Measurements from ENCODE around the gene RFX8. TPM values are rescaled to one million over a fixed set of nuclear protein-coding genes. Genes with fewer than 3 reads are reported as not detected.

Gene RFX8
- total and polyA plus RNA-seq, 2 of the 8 experiments (the other 6 are each of a cell fraction or from before 2014, with no cell fraction given), result 0.60 to 0.97 TPM

- no peak overlapping the region for H3K4me3 ChIP-seq (ENCODE audit: extremely low read depth in 1 of 4, insufficient read depth in 2 of 4, low read depth in 3 of 4, low read length in 4 of 4)
- FAIRE-seq, result no peak
- POLR2A ChIA-PET (ENCODE audit: partially characterized antibody), result interaction anchor here (0.6 kb wide), 1 partner anchor 94 kb away, joined by 3 read pairs; no protein-coding TSS in a partner anchor
- H3K4me1 ChIP-seq (replicated peaks in 1 of 4; ENCODE audit: control insufficient read depth in 3 of 4, insufficient read depth in 4 of 4, low read length in 3 of 4), result peaks cover 2 to 11% (median 3%) of the 10 kb centered on the region in 4 experiments; a peak in 6 of 7 replicates
- H3K23me2 ChIP-seq (ENCODE audit: low read depth, low read length), result no peaks in the 10 kb centered on the region
- no peak overlapping the region for H3K4me2 ChIP-seq (ENCODE audit: insufficient read depth in 1 of 2, low read depth in 2 of 2, low read length in 2 of 2)
- no peak overlapping the region for H2BK15ac ChIP-seq (ENCODE audit: low read length)
- H3K23ac ChIP-seq (ENCODE audit: insufficient read length), result no peak overlapping the region
- no peak overlapping the region for H3K4ac ChIP-seq (replicated peaks; ENCODE audit: insufficient read length, low read depth, low read length)
- H3K56ac ChIP-seq (replicated peaks; ENCODE audit: insufficient read length, low read depth, low read length), result no peak overlapping the region
- H3K79me1 ChIP-seq (ENCODE audit: low read depth, low read length), result no peaks in the 10 kb centered on the region
- no peaks in the 10 kb centered on the region for H3K36me3 ChIP-seq (ENCODE audit: control insufficient read depth in 2 of 4, insufficient read depth in 4 of 4, low read length in 3 of 4)
- no peaks in the 10 kb centered on the region for H3K79me2 ChIP-seq (ENCODE audit: control insufficient read depth in 1 of 2, insufficient read depth in 2 of 2, low read length in 2 of 2)
- no peak overlapping the region for H2BK20ac ChIP-seq (ENCODE audit: low read length)
- H3K9ac ChIP-seq (replicated peaks in 1 of 4; ENCODE audit: extremely low read depth in 1 of 4, low read depth in 3 of 4, low read length in 3 of 4), result no peak overlapping the region
- no peak overlapping the region for H3K18ac ChIP-seq (ENCODE audit: extremely low read depth, low read length)
- H3K14ac ChIP-seq (ENCODE audit: insufficient read length), result no peak overlapping the region
- H4K20me1 ChIP-seq (replicated peaks in 1 of 2; ENCODE audit: control insufficient read depth in 1 of 2, insufficient read depth in 2 of 2, low read length in 2 of 2), result no peaks in the 10 kb centered on the region
- H4K91ac ChIP-seq (replicated peaks; ENCODE audit: insufficient read length, low read length), result no peak overlapping the region
- no peak overlapping the region for H3K27ac ChIP-seq (ENCODE audit: low read depth, low read length)
- no peak overlapping the region for H4K5ac ChIP-seq (ENCODE audit: insufficient read length, low read depth, low read length)
- no peak overlapping the region for H2AFZ ChIP-seq (ENCODE audit: low read length)
- 0 out of 2 replicates have a peak overlapping the region, but pooled peaks have one; percentile 40 for H4K8ac ChIP-seq (ENCODE audit: extremely low read depth, insufficient read depth, low read length)
- CTCF ChIA-PET (ENCODE audit: partially characterized antibody), result interaction anchor here (0.6 to 2.5 kb wide), 5 partner anchors 15 to 771 kb away, joined by 3 to 14 read pairs (median 4); no protein-coding TSS in a partner anchor
- H2BK120ac ChIP-seq (replicated peaks; ENCODE audit: low read depth, low read length), result no peak overlapping the region
- H2BK12ac ChIP-seq (ENCODE audit: low read depth, low read length), result no peak overlapping the region
- DNase-seq (ENCODE audit: low read depth in 1 of 2, low spot score in 2 of 2), result no peak
- no peaks in the 10 kb centered on the region for H3K9me3 ChIP-seq (ENCODE audit: insufficient read depth in 2 of 2, low read depth in 1 of 2, low read length in 1 of 2)
- no peak overlapping the region for H2BK5ac ChIP-seq (ENCODE audit: low read depth, low read length)
- H3K27me3 ChIP-seq (replicated peaks in 1 of 4; ENCODE audit: control insufficient read depth in 3 of 4, extremely low read depth in 1 of 4, insufficient read depth in 3 of 4, low read length in 3 of 4), result no peaks in the 10 kb centered on the region
- H2AK5ac ChIP-seq (ENCODE audit: low read depth, low read length), result no peak overlapping the region
- no peak for TF ChIP-seq EGR1 (IDR thresholded peaks at IDR 0.05; ENCODE audit: borderline replicate concordance, low read depth, low read length)
- no peak for TF ChIP-seq POLR2AphosphoS5 (IDR thresholded peaks at IDR 0.05; ENCODE audit: low read depth, low read length)
- TF ChIP-seq JUN (IDR thresholded peaks at IDR 0.05; ENCODE audit: low read depth, low read length), result no peak
- TF ChIP-seq BCL11A (IDR thresholded peaks at IDR 0.05; ENCODE audit: low read depth in 2 of 2, low read length in 2 of 2), result no peak
- no peak for TF ChIP-seq SP4 (IDR thresholded peaks at IDR 0.05; ENCODE audit: low read length)
- TF ChIP-seq NANOG (IDR thresholded peaks at IDR 0.05; ENCODE audit: insufficient read depth, low read depth, low read length, poor library complexity, severe bottlenecking), result no peak
- no peak for TF ChIP-seq YY1 (IDR thresholded peaks at IDR 0.05; ENCODE audit: low read depth, low read length)
- no peak for TF ChIP-seq EP300 (IDR thresholded peaks at IDR 0.05; ENCODE audit: borderline replicate concordance in 1 of 2, low read depth in 2 of 2, low read length in 2 of 2)
- no peak for TF ChIP-seq CEBPB (IDR thresholded peaks at IDR 0.05; ENCODE audit: low read depth, low read length)
- no peak for TF ChIP-seq SRF (IDR thresholded peaks at IDR 0.05; ENCODE audit: low read depth, low read length)
- TF ChIP-seq RBBP5 (IDR thresholded peaks at IDR 0.05; ENCODE audit: borderline replicate concordance, low read depth, low read length), result no peak
- TF ChIP-seq CHD2 (IDR thresholded peaks at IDR 0.05; ENCODE audit: low read length), result no peak
- TF ChIP-seq SP1 (IDR thresholded peaks at IDR 0.05; ENCODE audit: low read depth, low read length), result no peak
- no peak for TF ChIP-seq SIN3A (conservative IDR thresholded peaks at IDR 0.05 in 1 of 2, IDR thresholded peaks at IDR 0.05 in 1 of 2; ENCODE audit: low read depth in 1 of 2, low read length in 2 of 2)
- no peak for TF ChIP-seq RFX5 (IDR thresholded peaks at IDR 0.05; ENCODE audit: borderline replicate concordance, low read depth, low read length)
- TF ChIP-seq RNF2 (IDR thresholded peaks at IDR 0.05; ENCODE audit: borderline replicate concordance, low read depth, low read length, missing control alignments, poor library complexity, severe bottlenecking), result no peak
Measured at GRCh38 chr2:101357376-101357775, 117.5 kb downstream of the RFX8 start.

All from H1 (cell line).